NT2/D1 (cell line): ENCODE measurements around the gene RAB7B.

Experiments used
- DNase-seq: peaks from one replicate; pipeline ENCODE4 v3.0.0-alpha.2; 2011; ENCODE audit warnings: low read depth, low spot score
- H3K27me3 ChIP-seq: 2 replicates; pipeline ENCODE4 v1.6.0; 2011; ENCODE audit warnings: mild to moderate bottlenecking; ENCODE audit not compliant: insufficient read length, insufficient read depth
- H3K36me3 ChIP-seq: 2 replicates; pipeline ENCODE4 v1.6.1; 2011; ENCODE audit warnings: mild to moderate bottlenecking, low read length, mixed read lengths; ENCODE audit not compliant: insufficient read depth, insufficient read length
- H3K4me1 ChIP-seq: 2 replicates; pipeline ENCODE4 v1.5.1; 2011; ENCODE audit not compliant: insufficient read depth, insufficient read length
- H3K4me3 ChIP-seq: 2 replicates; pipeline ENCODE4 v1.5.1; 2011; ENCODE audit warnings: low read depth; ENCODE audit not compliant: insufficient read length
- H3K9ac ChIP-seq: 2 replicates; pipeline ENCODE4 v1.6.0; 2011; ENCODE audit warnings: low read depth; ENCODE audit not compliant: insufficient read length
- H3K9me3 ChIP-seq: 2 replicates; pipeline ENCODE4 v1.5.1; 2011; ENCODE audit warnings: mild to moderate bottlenecking, low read length; ENCODE audit not compliant: insufficient read depth
- SUZ12 ChIP-seq: IDR thresholded peaks from 2 replicates; pipeline ENCODE4 v1.6.1; 2011; ENCODE audit not compliant: insufficient read length, insufficient read depth; ENCODE audit errors: extremely low read depth
- YY1 ChIP-seq: IDR thresholded peaks from 2 replicates; pipeline ENCODE4 v1.6.1; 2011; ENCODE audit not compliant: insufficient read length, insufficient read depth
- ZNF274 ChIP-seq: IDR thresholded peaks from 2 replicates; pipeline ENCODE4 v1.6.1; 2011; ENCODE audit warnings: mild to moderate bottlenecking, low read depth, low read length

RAB7B gene

GRCh38 chr1:205965036-205965884 lies 37.9 kb downstream of the RAB7B start:
- peaks cover 7% of the 10 kb centered on the region for H3K4me1 ChIP-seq
- no peak for DNase-seq
- TF ChIP-seq ZNF274 (no peak), YY1 (no peak), SUZ12 (no peak)

GRCh38 chr1:205963352-205964155 lies 39.6 kb downstream of the RAB7B start:
- DNase-seq, result no peak
- H3K27me3 ChIP-seq, result peaks cover 10% of the 10 kb centered on the region
- H3K9ac ChIP-seq, result no peak overlapping the region
- no peak for TF ChIP-seq YY1
- no peak for TF ChIP-seq SUZ12
- no peak for TF ChIP-seq ZNF274
- H3K4me3 ChIP-seq, result no peak overlapping the region
- H3K9me3 ChIP-seq, result no peaks in the 10 kb centered on the region
- H3K36me3 ChIP-seq, result no peaks in the 10 kb centered on the region
- peaks cover 7% of the 10 kb centered on the region for H3K4me1 ChIP-seq

More at GRCh38 chr1:205965036-205965884, 37.9 kb downstream of the RAB7B start:
- H3K9me3 ChIP-seq, result no peaks in the 10 kb centered on the region
- H3K9ac ChIP-seq, result no peak overlapping the region
- peaks cover 10% of the 10 kb centered on the region for H3K27me3 ChIP-seq
- no peak overlapping the region for H3K4me3 ChIP-seq
- no peaks in the 10 kb centered on the region for H3K36me3 ChIP-seq

- Histone ChIP-seq H3K27me3 (peaks cover 10% of the 10 kb centered on the region), H3K9me3 (no peaks in the 10 kb centered on the region), H3K4me1 (peaks cover 7% of the 10 kb centered on the region), H3K9ac (no peak overlapping the region), H3K36me3 (no peaks in the 10 kb centered on the region), H3K4me3 (no peak overlapping the region)
- no peak for DNase-seq
- TF ChIP-seq SUZ12 (no peak), ZNF274 (no peak), YY1 (no peak)
Observed at GRCh38 chr1:205962821-205963221, 40.4 kb downstream of the RAB7B start.

GRCh38 chr1:205961991-205962820 lies 41.0 kb downstream of the RAB7B start:
- Histone ChIP-seq H3K36me3 (no peaks in the 10 kb centered on the region), H3K9me3 (no peaks in the 10 kb centered on the region), H3K9ac (no peak overlapping the region), H3K27me3 (peaks cover 10% of the 10 kb centered on the region), H3K4me3 (no peak overlapping the region), H3K4me1 (peaks cover 7% of the 10 kb centered on the region)
- no peak for DNase-seq
- TF ChIP-seq YY1, result no peak
- no peak for TF ChIP-seq SUZ12
- no peak for TF ChIP-seq ZNF274

GRCh38 chr1:205961405-205961804 lies 41.8 kb downstream of the RAB7B start:
- Histone ChIP-seq H3K4me1 (peaks cover 7% of the 10 kb centered on the region), H3K9ac (no peak overlapping the region), H3K36me3 (no peaks in the 10 kb centered on the region), H3K9me3 (no peaks in the 10 kb centered on the region), H3K4me3 (no peak overlapping the region), H3K27me3 (peaks cover 10% of the 10 kb centered on the region)
- DNase-seq, result no peak
- no peak for TF ChIP-seq SUZ12
- no peak for TF ChIP-seq YY1
- TF ChIP-seq ZNF274, result no peak

GRCh38 chr1:205959789-205960188 lies 43.4 kb downstream of the RAB7B start:
- TF ChIP-seq YY1 (no peak), ZNF274 (no peak), SUZ12 (no peak)
- H3K4me1 ChIP-seq, result peaks cover 7% of the 10 kb centered on the region
- no peak for DNase-seq

More at GRCh38 chr1:205959789-205960188, 43.4 kb downstream of the RAB7B start:
- H3K9ac ChIP-seq, result no peak overlapping the region
- peaks cover 10% of the 10 kb centered on the region for H3K27me3 ChIP-seq
- no peaks in the 10 kb centered on the region for H3K36me3 ChIP-seq
- H3K9me3 ChIP-seq, result no peaks in the 10 kb centered on the region
- H3K4me3 ChIP-seq, result no peak overlapping the region
